GM19372 (cell line): Measurements from ENCODE around the gene DENND5B.
"Not testable (repeated sequence)": the region's sequence is repeated elsewhere in the genome, so short reads cannot be mapped to it uniquely, and the experiment has no call there.

Source experiments
- ATAC-seq: cut with Tn5 transposase; IDR thresholded peaks from one replicate; pipeline ENCODE4 v1.9.1; 2021; ENCODE audit warnings: mild to moderate bottlenecking, low read depth, moderate library complexity; ENCODE audit not compliant: unreplicated experiment

DENND5B gene

GRCh38 chr12:31514912-31515311 is 76.0 kb downstream of the DENND5B start:
- no peak for ATAC-seq

- no peak for ATAC-seq
Observed at GRCh38 chr12:31510034-31510433, 80.9 kb downstream of the DENND5B start.

DNA sequence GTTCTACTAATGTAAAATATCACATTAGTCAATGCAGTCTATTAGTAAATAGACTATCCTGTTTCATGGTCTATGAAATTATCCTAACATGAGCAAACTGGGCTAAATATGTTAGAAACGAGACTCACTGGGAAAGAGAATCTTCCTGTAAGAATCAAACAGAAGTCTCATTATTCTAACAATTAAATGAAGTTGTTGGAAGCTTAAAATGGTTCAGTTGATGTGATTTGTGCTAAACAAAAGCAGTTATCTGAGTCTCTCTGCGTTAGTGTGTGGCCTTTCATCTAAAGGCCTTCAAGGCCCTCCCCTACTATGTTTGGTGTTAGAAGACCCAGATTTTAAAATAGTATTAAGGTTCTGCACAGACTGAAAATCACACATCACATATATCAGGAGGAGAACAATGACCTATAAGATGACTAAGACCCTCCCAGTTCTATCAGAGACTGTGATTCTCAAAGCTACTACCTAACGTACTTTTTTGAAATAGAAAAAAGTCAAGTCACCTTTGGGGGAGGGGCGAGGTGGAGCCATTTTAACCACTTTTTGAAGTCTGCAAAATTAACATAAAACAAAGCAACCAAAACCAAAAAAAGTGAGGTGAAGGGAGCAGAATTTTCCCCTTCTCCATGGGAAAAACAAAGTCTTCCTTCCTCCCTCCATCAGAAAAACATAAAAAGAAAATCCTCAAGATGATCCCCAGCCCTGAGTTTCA is 82.3 kb downstream of the DENND5B start:
- no peak for ATAC-seq

GRCh38 chr12:31507966-31508365 is 83.0 kb downstream of the DENND5B start:
- no peak for ATAC-seq

GRCh38 chr12:31506515-31507306 is 84.2 kb downstream of the DENND5B start:
- no peak for ATAC-seq

DNA sequence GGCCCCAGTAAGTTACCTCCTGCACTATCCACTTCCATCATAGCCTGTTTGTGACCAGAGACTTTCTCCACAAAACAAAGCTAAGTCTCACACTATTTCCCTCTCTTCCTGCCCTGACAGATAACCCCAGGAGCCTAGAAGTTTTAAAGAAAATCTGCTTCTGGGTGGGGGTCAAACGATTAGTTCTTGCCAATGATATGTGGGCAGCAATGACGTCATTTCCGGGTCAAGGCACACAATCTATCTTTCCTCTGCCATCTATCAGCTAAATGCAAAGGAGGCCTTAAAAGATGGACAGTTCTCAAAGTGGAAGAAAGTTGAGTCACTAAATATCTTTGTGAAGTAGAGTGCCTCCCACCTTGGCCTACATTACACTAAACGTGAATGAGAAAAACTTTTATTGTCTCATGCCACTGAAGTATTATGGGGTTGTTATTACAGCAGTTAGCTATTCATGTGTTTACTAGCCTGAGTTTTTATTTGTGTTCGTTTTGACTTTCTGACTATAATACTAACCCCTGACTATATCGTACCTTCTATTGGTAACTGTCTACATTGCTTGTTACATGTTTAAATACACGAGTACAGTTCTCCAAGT is 86.2 kb downstream of the DENND5B start:
- no peak for ATAC-seq

DNA sequence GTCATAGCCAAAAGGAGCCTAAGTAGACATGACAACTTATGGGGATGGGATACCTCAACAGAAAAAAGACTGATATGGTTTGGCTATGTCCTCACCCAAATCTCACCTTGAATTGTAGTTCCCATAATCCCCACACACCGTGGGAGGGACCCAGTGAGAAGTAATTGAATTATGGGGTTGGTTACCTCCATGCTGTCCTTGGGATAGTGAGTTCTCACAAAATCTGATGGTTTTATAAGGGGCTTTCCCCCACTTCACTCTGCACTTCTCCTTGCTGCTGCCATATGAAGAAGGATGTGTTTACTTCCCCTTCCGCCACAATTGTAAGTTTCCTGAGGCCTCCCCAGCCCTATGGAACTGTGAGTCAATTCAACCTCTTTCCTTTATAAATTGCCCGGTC is 89.9 kb downstream of the DENND5B start:
- ATAC-seq = not testable (repeated sequence)

GRCh38 chr12:31499567-31499966 is 91.4 kb downstream of the DENND5B start:
- no peak for ATAC-seq

DNA sequence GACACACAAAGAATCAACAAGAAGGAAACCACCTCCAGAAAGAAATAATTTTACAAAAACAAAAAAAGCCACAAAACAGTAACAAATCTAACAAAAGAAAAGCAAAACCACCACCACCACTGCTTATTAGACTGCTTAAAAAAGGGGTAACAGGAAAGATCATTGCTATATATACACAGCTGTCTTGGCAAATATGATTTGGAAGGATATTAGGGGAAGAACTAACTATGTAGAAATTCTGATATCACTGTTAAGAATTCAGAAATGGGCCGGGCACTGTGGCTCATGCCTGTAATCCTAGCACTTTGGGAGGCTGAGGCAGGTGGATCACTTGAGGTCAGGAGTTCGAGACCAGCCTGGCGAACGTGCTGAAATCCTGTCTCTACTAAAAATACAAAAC is 92.5 kb downstream of the DENND5B start:
- ATAC-seq = no peak

- ATAC-seq = no peak
Observed at GRCh38 chr12:31496257-31496656, 94.7 kb downstream of the DENND5B start.

DNA sequence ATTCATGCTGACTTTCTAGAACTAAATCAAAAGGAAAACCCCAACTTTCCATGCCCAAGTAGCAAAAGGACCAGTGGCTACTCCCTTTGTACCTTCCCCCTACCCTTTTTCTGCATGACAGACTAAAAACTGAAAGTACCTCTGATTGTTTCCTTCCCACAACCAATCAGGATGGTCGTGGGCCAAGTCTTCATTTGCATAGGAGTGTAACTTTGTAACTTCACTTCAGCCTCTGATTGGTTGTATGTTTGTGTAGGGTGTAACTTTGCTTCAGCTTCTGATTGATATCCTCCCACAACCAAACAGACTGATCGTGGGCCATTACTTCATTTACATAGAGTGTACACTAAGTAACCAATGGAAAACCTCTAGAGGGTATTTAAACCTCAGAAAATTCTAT is 96.5 kb downstream of the DENND5B start:
- ATAC-seq = no peak

GRCh38 chr12:31492599-31493196 is 98.2 kb downstream of the DENND5B start:
- ATAC-seq = no peak

DNA sequence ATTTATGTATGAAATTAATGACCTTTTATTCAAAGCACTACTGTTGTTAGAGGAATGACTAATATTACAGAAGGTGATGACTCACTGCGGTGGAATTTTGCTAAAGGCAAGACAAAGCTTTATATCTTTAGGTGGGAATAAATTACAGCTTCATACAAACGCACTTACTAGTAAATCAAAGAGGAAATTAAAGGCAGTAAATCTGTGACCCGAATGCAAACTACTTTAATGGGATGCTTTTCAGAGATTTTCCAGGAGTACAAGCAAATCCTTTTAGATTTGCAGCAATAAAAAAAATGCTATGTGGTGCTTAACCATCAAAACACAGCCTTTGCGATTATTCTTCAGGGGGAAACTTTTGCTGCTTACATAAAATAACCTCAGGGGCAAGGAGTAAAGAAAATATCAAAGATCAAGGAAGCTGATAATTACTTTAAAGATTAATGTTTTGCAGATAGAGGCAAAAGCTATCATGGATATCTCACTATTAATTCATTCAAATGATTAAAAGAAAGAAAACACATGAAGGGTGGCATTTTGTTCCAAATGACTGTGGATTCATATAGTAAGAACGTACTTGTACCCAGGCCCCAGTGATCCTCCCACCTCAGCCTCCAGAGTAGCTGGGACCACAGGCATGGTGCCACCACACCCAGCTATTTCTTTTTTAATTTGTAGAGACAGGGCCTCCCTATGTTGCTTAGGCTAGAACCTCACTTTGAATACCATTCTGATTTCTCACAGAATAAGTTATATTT is 98.9 kb downstream of the DENND5B start:
- no peak for ATAC-seq

- ATAC-seq = no peak
Observed at GRCh38 chr12:31491241-31491794, 99.6 kb downstream of the DENND5B start.

GRCh38 chr12:31488737-31489338 is 102.1 kb downstream of the DENND5B start:
- ATAC-seq = no peak

- no peak for ATAC-seq
Observed at GRCh38 chr12:31485571-31485970, 105.4 kb downstream of the DENND5B start.

GRCh38 chr12:31482816-31483215 is 108.1 kb downstream of the DENND5B start:
- no peak for ATAC-seq

DNA sequence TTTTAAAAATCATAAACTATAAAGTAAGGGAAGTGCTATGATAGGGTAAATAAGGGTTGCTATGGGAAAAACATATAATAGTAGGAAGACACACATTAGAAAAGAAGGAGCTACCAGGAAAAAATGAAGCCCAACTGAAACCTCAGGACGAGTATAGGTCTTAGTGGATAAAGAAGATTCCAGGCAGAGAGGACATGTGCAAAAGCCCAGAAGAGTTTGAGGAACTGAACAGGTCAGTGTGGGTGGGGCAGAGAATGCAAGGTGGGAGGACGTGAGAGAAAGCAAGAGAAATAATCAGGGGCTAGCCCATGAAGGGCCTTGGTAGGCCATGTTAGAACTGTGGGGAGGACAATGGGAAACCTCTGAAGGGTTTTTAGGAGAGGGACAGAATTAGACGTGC is 109.5 kb downstream of the DENND5B start:
- ATAC-seq = no peak

GRCh38 chr12:31479516-31480210 is 111.3 kb downstream of the DENND5B start:
- no peak for ATAC-seq
